PFSK-1 (cell line): Measurements from ENCODE around the gene ARID3C.

Experiments
- POLR2AphosphoS5 ChIP-seq: IDR thresholded peaks from 2 replicates; pipeline ENCODE4 v1.6.1; 2012; ENCODE audit warnings: low read depth, mild to moderate bottlenecking, control low read depth, low read length, moderate library complexity
- TAF1 ChIP-seq: IDR thresholded peaks from 2 replicates; pipeline ENCODE4 v1.6.1; 2012; ENCODE audit warnings: low read length, control low read depth, borderline replicate concordance; ENCODE audit not compliant: insufficient read depth

DNA sequence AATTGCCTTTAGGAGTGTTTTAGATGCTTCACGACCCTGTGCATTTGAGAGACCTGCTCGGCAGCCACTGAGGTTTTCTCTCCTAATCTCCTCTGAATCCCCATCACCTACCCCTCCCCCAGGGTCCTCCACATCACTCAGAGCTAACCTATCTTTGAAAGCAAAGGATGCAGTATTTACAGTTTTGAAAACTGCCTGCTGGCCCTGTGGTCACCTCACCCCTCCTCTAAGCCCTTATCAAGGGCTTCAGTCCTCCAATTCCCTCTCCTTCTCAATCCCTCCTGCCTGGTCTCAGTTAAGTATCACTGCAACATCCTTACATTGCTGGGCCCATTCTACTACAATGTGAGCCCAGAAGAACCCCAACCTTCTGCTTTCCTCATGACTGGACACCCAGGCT, 21.5 kb downstream of the ARID3C start:
- no peak for TF ChIP-seq TAF1
- no peak for TF ChIP-seq POLR2AphosphoS5
